ENCODE measurements around the gene MPC1.
"Not testable (repeated sequence)": the region's sequence is repeated elsewhere in the genome, so short reads cannot be mapped to it uniquely, and the experiment has no call there.

Gene MPC1

DNA sequence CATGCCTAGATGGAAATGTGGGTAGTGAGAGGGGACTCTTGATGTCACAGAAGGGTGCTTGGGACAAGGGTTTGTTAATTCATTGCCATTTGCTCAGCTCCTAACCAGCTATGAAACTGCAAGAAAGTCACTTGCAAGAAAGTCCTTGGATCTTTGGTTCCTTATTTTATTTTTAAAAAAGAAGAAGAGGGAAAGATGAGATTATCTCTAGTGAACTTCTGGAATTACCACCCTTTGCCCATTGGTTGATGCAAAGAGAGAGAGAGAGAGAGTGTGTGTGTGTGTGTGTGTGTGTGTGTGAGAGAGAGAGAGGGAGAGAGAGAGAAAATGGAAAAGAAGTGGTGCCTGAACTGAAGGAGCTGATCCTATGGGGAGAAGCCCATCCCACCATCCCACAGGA, 35.8 kb downstream of the MPC1 start:
- TF ChIP-seq CTCF (IDR thresholded peaks at IDR 0.05; ENCODE audit: control extremely low read depth, extremely low read depth, low read depth, missing control alignments): no peak
- ChIA-PET POLR2A (no interaction called here), CTCF (interaction anchor here (0.8 to 2.1 kb wide), 4 partner anchors 12 to 249 kb away, joined by 3 to 10 read pairs (median 5); no protein-coding TSS in a partner anchor)
- DNase-seq (ENCODE audit: extremely low spot score): no peak

DNA sequence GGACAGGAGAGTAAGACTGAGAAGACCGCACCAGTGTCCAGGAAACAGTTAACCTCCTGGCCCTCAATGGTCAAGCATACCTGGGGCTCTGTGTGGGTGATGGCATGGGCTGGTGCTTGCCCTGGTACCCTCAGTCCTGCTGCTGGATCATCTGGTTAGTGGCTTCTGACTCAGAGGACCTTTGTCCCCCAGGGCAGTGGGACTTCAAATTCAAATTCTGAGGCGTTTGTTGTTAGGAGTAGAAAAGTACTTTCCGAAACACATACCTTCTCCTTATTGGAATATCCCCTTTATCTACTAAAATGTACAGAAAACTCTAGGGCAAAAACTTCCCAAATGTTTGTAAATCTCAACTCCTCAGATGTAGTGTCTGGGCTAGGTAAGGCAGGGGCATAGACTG, 36.3 kb downstream of the MPC1 start:
- TF ChIP-seq CTCF (IDR thresholded peaks at IDR 0.05; ENCODE audit: control extremely low read depth, extremely low read depth, low read depth, missing control alignments): no peak
- no peak for DNase-seq (ENCODE audit: extremely low spot score)
- ChIA-PET CTCF (interaction anchor here (1.7 to 2.1 kb wide), 3 partner anchors 12 to 36 kb away, joined by 4 to 10 read pairs (median 6); no protein-coding TSS in a partner anchor), POLR2A (no interaction called here)

DNA sequence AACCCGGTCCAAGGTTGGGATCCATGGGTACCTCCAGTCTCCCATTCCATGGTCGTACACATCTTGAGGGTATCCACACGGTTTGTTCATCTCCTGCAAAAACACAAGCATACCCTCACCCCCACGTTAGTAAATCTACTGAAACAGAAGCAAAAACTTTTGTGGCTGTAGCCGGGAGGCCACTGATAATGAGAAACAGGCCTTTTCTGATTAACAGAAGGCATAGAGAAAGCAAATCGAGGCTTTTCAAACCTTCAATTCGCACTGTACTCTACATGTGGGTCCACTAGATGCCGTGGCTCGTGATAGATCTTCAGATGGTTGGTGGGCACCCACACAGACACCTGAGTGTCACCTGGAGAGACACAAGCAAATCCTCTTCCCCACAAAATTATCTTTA, 37.1 kb downstream of the MPC1 start:
- CTCF ChIA-PET: interaction anchor here (1.5 kb wide), 1 partner anchor 36 kb away, joined by 4 read pairs; no protein-coding TSS in a partner anchor
- DNase-seq (ENCODE audit: extremely low spot score); POLR2A ChIA-PET: not testable (repeated sequence)

GRCh38 chr6:166344921-166345320, 37.8 kb downstream of the MPC1 start:
- POLR2A ChIA-PET; DNase-seq (ENCODE audit: extremely low spot score): not testable (repeated sequence)
- CTCF ChIA-PET: interaction anchor here (1.5 kb wide), 1 partner anchor 37 kb away, joined by 4 read pairs; no protein-coding TSS in a partner anchor

- ChIA-PET CTCF (interaction anchor here (1.5 kb wide), 1 partner anchor 37 kb away, joined by 4 read pairs; no protein-coding TSS in a partner anchor), POLR2A (no interaction called here)
- DNase-seq (ENCODE audit: extremely low spot score): no peak
Measured at GRCh38 chr6:166344240-166344639, 38.5 kb downstream of the MPC1 start.

DNA sequence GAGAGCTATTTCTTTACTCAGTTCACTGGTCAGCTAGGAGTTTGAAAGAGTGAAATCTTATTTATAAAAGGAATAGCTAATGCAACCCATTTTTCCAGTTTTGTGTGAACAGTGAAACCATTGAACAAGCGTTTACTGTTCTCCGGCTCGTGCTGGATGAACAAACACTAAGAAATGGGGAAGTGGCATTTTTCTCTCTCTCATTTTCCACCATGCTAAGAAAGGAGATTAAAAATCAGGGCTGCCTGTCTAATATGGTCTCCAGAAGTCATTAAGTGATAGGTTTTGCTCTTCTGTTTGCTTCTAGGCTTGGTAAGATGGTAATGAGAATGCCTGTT, 39.6 kb downstream of the MPC1 start:
- no peak for DNase-seq (ENCODE audit: extremely low spot score)
- CTCF ChIA-PET: interaction anchor here (0.7 to 1.6 kb wide), 5 partner anchors 9 to 38 kb away, joined by 3 to 6 read pairs (median 3); no protein-coding TSS in a partner anchor
- no peak for TF ChIP-seq CTCF (IDR thresholded peaks at IDR 0.05; ENCODE audit: control extremely low read depth, extremely low read depth, low read depth, missing control alignments)
- POLR2A ChIA-PET: no interaction called here

More at GRCh38 chr6:166344240-166344639, 38.5 kb downstream of the MPC1 start:
- no peak for TF ChIP-seq CTCF (IDR thresholded peaks at IDR 0.05; ENCODE audit: control extremely low read depth, extremely low read depth, low read depth, missing control alignments)

DNA sequence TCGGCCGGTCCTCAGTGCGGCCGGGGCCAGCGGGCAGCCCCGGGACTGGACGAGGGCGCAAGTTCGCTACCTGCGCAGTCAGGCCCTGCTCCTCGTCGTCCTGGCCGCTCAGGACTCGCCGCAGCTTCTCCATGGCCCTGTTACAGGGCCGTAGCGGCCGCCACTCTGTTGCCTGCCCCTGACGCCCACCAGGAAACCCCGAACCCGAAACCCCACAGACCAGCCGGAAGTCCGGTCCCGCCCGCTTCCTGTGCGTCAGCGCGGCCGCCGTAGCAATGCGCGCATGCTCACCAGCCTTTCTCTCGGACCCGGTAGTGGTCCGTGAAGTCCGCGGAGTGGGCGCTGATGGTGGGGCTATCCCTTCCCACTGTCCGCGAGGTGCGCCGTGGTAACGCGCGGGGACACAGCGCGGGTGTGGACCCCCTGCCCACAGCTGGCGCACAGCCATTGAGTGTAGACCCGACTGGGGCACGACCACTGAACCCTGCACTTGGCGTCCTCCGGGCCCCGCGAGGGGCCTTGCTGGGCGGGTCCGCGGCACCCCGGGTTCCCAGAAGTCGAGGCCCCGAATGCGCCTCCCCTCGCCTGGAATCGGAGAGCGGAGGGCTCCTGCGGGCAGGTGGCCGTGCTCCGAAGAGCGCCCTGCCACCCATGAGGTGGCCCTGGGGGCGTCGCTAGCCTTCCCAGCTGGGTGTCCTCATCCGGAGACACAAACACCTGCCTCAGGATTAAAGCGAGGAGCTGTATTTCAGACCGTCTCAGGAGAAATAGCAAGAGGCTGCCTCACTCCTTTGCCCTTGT, 40.2 kb downstream of the MPC1 start, which contains the start of gene SFT2D1:
SFT2D1 (minus strand) TSS at position 197 of the 801 bp plus-strand sequence; CDS start at position 133, 64 bp downstream.
- ChIA-PET POLR2A (no interaction called here), CTCF (interaction anchor here (0.7 to 2.6 kb wide), 7 partner anchors 10 to 67 kb away, joined by 3 to 7 read pairs (median 3); no protein-coding TSS in a partner anchor)
- TF ChIP-seq CTCF (IDR thresholded peaks at IDR 0.05; ENCODE audit: control extremely low read depth, extremely low read depth, low read depth, missing control alignments): no peak
- DNase-seq (ENCODE audit: extremely low spot score): peak; percentile 95
